ENCODE data around the gene MRPL30. TPM values are rescaled to one million over a fixed set of nuclear protein-coding genes. Genes with fewer than 3 reads are reported as not detected.

MRPL30 gene
- total and polyA plus RNA-seq, 2 donors from 2014 or later: 24.6 to 31.2 TPM

DNA sequence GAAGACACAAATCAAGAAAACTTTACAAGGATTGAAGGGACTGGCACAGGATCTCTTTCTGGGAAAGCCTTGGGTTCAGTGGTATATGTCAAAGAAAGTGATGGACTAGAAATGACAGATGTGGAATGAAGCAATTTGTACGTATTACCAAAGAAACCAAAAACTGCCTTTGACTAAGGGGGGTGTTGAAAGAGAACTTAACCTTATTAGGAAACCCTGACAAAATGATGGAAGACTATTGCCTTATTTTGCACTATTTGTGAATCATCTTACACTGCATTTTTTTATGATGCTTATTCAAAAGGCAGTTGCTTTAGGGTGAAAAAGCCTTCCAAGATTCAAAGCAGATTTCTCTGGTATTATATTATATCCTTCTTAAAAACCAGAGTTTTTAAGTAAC, 30.3 kb upstream of the MRPL30 start:
- intact Hi-C loops (cut with DNase I): no loop called here
- H3K4me1 ChIP-seq (ENCODE audit: control insufficient read depth in 2 of 3, insufficient read depth in 2 of 3, low read depth in 1 of 3, low read length in 3 of 3): peaks cover 0 to 7% (median 6%) of the 10 kb centered on the region in 3 donors
- DNase-seq (no peak), FAIRE-seq (no peak)
- no peak overlapping the region for H3K4me3 ChIP-seq (ENCODE audit: low read length in 3 of 3)
- H3K36me3 ChIP-seq (ENCODE audit: control insufficient read depth in 2 of 3, insufficient read depth in 3 of 3, low read length in 3 of 3): no peaks in the 10 kb centered on the region
- no peak overlapping the region for H3K9ac ChIP-seq (ENCODE audit: low read length in 3 of 3)
- no peaks in the 10 kb centered on the region for H3K27me3 ChIP-seq (ENCODE audit: control insufficient read depth, insufficient read depth, low read length)
- no peak for TF ChIP-seq CTCF (IDR thresholded peaks at IDR 0.05; ENCODE audit: borderline replicate concordance, extremely low read depth, insufficient read depth)
- no peak overlapping the region for H3K27ac ChIP-seq (ENCODE audit: low read depth in 2 of 2, low read length in 2 of 2)
- H3K9me3 ChIP-seq (ENCODE audit: control insufficient read depth in 2 of 3, insufficient read depth in 1 of 3, low read length in 3 of 3): no peaks in the 10 kb centered on the region

DNA sequence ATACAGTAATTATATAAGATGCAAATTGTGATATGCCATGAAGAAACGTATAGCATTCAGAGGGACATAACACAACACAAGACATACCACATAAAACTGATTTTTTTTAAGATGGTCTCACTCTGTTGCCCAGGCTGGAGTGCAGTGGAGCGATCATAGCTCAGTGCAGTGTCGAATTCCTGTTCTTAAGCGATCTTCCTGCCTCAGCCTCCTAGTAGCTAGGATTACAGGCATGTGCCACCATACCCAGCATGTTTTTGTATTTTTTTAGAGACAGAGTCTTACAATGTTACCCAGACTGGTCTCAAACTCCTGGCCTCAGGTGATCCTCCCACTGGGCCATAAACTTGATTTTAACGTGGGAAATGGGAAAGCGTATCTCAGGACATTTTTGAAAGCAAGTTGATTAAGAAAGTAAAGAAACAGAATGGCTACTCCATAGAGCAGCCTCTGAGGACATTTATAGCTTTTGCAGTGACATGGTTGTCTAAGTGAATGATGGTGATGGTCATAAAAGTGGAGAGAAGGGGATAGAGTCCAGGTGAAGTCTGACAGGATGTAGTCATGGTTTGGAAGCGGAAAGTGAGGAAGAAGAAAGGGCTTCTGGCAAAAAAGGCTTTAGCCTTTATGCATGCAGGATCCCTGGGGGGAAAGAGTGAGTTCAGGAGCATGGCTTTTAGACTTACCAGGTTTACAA, 28.6 kb upstream of the MRPL30 start:
- no peak for FAIRE-seq
- H3K9ac ChIP-seq (ENCODE audit: low read length in 3 of 3): no peak overlapping the region
- no peak overlapping the region for H3K27ac ChIP-seq (ENCODE audit: low read depth in 2 of 2, low read length in 2 of 2)
- DNase-seq: peak in 4 of 5 donors; percentile 61 to 85 (median 74)
- peaks cover 0 to 13% (median 6%) of the 10 kb centered on the region in 3 donors for H3K4me1 ChIP-seq (ENCODE audit: control insufficient read depth in 2 of 3, insufficient read depth in 2 of 3, low read depth in 1 of 3, low read length in 3 of 3)
- H3K4me3 ChIP-seq (ENCODE audit: low read length in 3 of 3): no peak overlapping the region
- H3K36me3 ChIP-seq (ENCODE audit: control insufficient read depth in 2 of 3, insufficient read depth in 3 of 3, low read length in 3 of 3): peaks cover 0 to 2% (median 0%) of the 10 kb centered on the region in 3 donors
- H3K27me3 ChIP-seq (ENCODE audit: control insufficient read depth, insufficient read depth, low read length): no peaks in the 10 kb centered on the region
- no peaks in the 10 kb centered on the region for H3K9me3 ChIP-seq (ENCODE audit: control insufficient read depth in 2 of 3, insufficient read depth in 1 of 3, low read length in 3 of 3)
- TF ChIP-seq CTCF (IDR thresholded peaks at IDR 0.05; ENCODE audit: borderline replicate concordance, extremely low read depth, insufficient read depth): no peak
- intact Hi-C loops (cut with DNase I): no loop called here

DNA sequence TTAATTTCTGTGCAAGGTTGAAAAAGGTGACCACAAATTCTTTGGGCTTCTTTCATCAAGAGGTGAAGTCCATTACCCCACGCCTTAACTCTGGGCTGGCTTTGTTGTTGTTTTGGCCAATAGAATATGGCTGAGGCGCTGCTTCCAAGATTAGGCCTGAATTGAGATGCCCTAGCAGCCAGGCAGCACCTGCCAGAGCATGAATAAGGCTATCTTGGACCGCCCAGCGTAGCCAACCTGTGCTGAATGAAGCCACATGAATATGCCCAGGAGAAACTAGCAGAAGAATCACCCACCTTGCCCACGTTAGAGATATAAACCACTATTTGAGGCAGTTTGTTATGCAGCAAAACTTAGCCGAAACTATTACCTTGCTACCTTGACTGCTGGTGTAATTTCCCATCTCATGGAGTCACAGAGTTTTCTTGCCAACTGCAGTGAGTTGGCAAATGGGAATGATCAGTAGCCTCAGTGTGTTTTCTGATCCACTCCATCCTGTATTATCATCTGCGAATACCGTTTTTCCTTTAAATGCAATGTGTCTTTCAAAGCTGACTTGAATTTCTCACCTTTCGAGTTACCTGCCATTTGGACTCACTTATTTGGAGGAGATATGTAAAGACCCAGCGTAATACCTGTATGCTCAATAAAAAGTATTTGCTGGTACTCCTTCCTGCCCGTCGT, 26.9 kb upstream of the MRPL30 start:
- Histone ChIP-seq H3K4me1 (ENCODE audit: control insufficient read depth in 2 of 3, insufficient read depth in 2 of 3, low read depth in 1 of 3, low read length in 3 of 3) (peaks cover 0 to 13% (median 6%) of the 10 kb centered on the region in 3 donors), H3K9me3 (ENCODE audit: control insufficient read depth in 2 of 3, insufficient read depth in 1 of 3, low read length in 3 of 3) (no peaks in the 10 kb centered on the region), H3K9ac (ENCODE audit: low read length in 3 of 3) (peak overlapping the region; percentile 52 to 99 (median 61)), H3K36me3 (ENCODE audit: control insufficient read depth in 2 of 3, insufficient read depth in 3 of 3, low read length in 3 of 3) (peaks cover 0 to 3% (median 0%) of the 10 kb centered on the region in 3 donors), H3K4me3 (ENCODE audit: low read length in 3 of 3) (peak overlapping the region; percentile 92 to 97 (median 95)), H3K27ac (ENCODE audit: low read depth in 2 of 2, low read length in 2 of 2) (peak overlapping the region; percentile 86 to 95), H3K27me3 (ENCODE audit: control insufficient read depth, insufficient read depth, low read length) (no peaks in the 10 kb centered on the region)
- FAIRE-seq (no peak), DNase-seq (no peak)
- TF ChIP-seq CTCF (IDR thresholded peaks at IDR 0.05; ENCODE audit: borderline replicate concordance, extremely low read depth, insufficient read depth): no peak
- intact Hi-C loops (cut with DNase I): no loop called here
